SK-N-SH treated with all-trans-retinoic acid at 6 μM for 48 hours (cell line): Measurements from ENCODE around the gene PSPN.

ENCODE experiments used
- ATAC-seq: fragments of 200-7000 bp; cut with Tn5 transposase; 3 replicates; pipeline ENCODE4 v1.9.1; 2020; ENCODE audit warnings: mild to moderate bottlenecking, moderate library complexity
- ARNTL ChIP-seq: fragments of 450-650 bp; formaldehyde crosslinking; IDR thresholded peaks from 2 replicates; pipeline ENCODE4 v1.5.0; 2020; ENCODE audit warnings: low read depth, mild to moderate bottlenecking, moderate library complexity, borderline replicate concordance
- BACH2 ChIP-seq: fragments of 250-450 bp; sonication (Bioruptor Pico); IDR thresholded peaks from 2 replicates; pipeline ENCODE4 v1.9.0; 2021; ENCODE audit warnings: mild to moderate bottlenecking, borderline replicate concordance
- CSDC2 ChIP-seq: fragments of 250-450 bp; sonication (Bioruptor Pico); IDR thresholded peaks from 2 replicates; pipeline ENCODE4 v1.5.0; 2020; ENCODE audit warnings: mild to moderate bottlenecking, moderate library complexity
- ESRRG ChIP-seq: fragments of 250-450 bp; sonication (Bioruptor Pico); IDR thresholded peaks from 2 replicates; pipeline ENCODE4 v1.6.1; 2021; ENCODE audit warnings: mild to moderate bottlenecking
- GLIS3 ChIP-seq: fragments of 250-450 bp; sonication (Bioruptor Pico); IDR thresholded peaks from 2 replicates; pipeline ENCODE4 v1.5.0; 2020; ENCODE audit warnings: mild to moderate bottlenecking, moderate library complexity
- ISL1 ChIP-seq: fragments of 250-450 bp; sonication (Bioruptor Pico); IDR thresholded peaks from 2 replicates; pipeline ENCODE4 v2.1.2; 2022; ENCODE audit warnings: mild to moderate bottlenecking, moderate library complexity
- OSR1 ChIP-seq: fragments of 250-450 bp; sonication (Bioruptor Pico); IDR thresholded peaks from 2 replicates; pipeline ENCODE4 v1.8.0; 2022; ENCODE audit warnings: moderate library complexity, mild to moderate bottlenecking, inconsistent platforms
- SNAI2 ChIP-seq: fragments of 250-450 bp; sonication (Bioruptor Pico); IDR thresholded peaks from 2 replicates; pipeline ENCODE4 v1.5.0; 2020; ENCODE audit warnings: mild to moderate bottlenecking, moderate library complexity
- TCF4 ChIP-seq: fragments of 250-450 bp; sonication (Bioruptor Pico); IDR thresholded peaks from 2 replicates; pipeline ENCODE4 v1.8.0; 2021; ENCODE audit warnings: mild to moderate bottlenecking, moderate library complexity, borderline replicate concordance
- TOX ChIP-seq: fragments of 250-450 bp; sonication (Bioruptor Pico); IDR thresholded peaks from 2 replicates; pipeline ENCODE4 v1.8.0; 2021; ENCODE audit warnings: mild to moderate bottlenecking, moderate library complexity, borderline replicate concordance
- ZC3H10 ChIP-seq: fragments of 250-450 bp; sonication (Bioruptor Pico); IDR thresholded peaks from 2 replicates; pipeline ENCODE4 v1.5.1; 2021; ENCODE audit warnings: mild to moderate bottlenecking, moderate library complexity
- ZFP3 ChIP-seq: fragments of 250-450 bp; sonication (Bioruptor Pico); IDR thresholded peaks from 2 replicates; pipeline ENCODE4 v1.5.0; 2020; ENCODE audit warnings: mild to moderate bottlenecking, moderate library complexity
- ZFP30 ChIP-seq: fragments of 450-650 bp; formaldehyde crosslinking; IDR thresholded peaks from 2 replicates; pipeline ENCODE4 v1.5.0; 2022; ENCODE audit warnings: mild to moderate bottlenecking, moderate library complexity
- ZNF565 ChIP-seq: fragments of 450-650 bp; formaldehyde crosslinking; conservative IDR thresholded peaks from 2 replicates; pipeline ENCODE4 v1.5.0; 2020; ENCODE audit warnings: low read depth, mild to moderate bottlenecking, moderate library complexity
- ZNF70 ChIP-seq: fragments of 450-650 bp; formaldehyde crosslinking; IDR thresholded peaks from 2 replicates; pipeline ENCODE4 v1.5.0; 2020; ENCODE audit warnings: mild to moderate bottlenecking, moderate library complexity
- ZNF8 ChIP-seq: fragments of 450-650 bp; formaldehyde crosslinking; IDR thresholded peaks from 2 replicates; pipeline ENCODE4 v1.5.0; 2020; ENCODE audit warnings: mild to moderate bottlenecking, moderate library complexity
- TF ChIP-seq, protein P1 (sequence below): fragments of 250-450 bp; sonication (Bioruptor Pico); IDR thresholded peaks from 2 replicates; pipeline ENCODE4 v1.8.0; 2020; ENCODE audit warnings: mild to moderate bottlenecking, moderate library complexity, borderline replicate concordance
- TF ChIP-seq, protein P2 (sequence below): fragments of 250-450 bp; sonication (Bioruptor Pico); IDR thresholded peaks from 2 replicates; pipeline ENCODE4 v1.8.0; 2021; ENCODE audit warnings: low read depth, mild to moderate bottlenecking, moderate library complexity, borderline replicate concordance
- TF ChIP-seq, protein P3 (sequence below): fragments of 250-450 bp; sonication (Bioruptor Pico); IDR thresholded peaks from 2 replicates; pipeline ENCODE4 v1.5.0; 2020; ENCODE audit warnings: mild to moderate bottlenecking, moderate library complexity
- TF ChIP-seq, protein P4 (sequence below): fragments of 250-450 bp; sonication (Bioruptor Pico); IDR thresholded peaks from 2 replicates; pipeline ENCODE4 v1.5.1; 2020; ENCODE audit warnings: low read depth, mild to moderate bottlenecking, moderate library complexity
- TF ChIP-seq, protein P5 (sequence below): fragments of 250-450 bp; sonication (Bioruptor Pico); IDR thresholded peaks from 2 replicates; pipeline ENCODE4 v1.5.1; 2021; ENCODE audit warnings: mild to moderate bottlenecking, moderate library complexity

The PSPN gene

DNA sequence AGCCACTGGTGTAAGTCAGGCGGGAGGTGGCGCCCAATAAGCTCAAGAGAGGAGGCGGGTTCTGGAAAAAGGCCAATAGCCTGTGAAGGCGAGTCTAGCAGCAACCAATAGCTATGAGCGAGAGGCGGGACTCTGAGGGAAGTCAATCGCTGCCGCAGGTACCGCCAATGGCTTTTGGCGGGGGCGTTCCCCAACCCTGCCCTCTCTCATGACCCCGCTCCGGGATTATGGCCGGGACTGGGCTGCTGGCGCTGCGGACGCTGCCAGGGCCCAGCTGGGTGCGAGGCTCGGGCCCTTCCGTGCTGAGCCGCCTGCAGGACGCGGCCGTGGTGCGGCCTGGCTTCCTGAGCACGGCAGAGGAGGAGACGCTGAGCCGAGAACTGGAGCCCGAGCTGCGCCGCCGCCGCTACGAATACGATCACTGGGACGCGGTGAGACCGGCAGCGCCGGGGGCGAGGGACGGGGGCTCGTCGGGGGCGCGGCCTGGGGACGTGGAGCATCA lies 3.1 kb downstream of the PSPN start, which contains the start of gene ALKBH7 (continued):
- TF ChIP-seq, protein P1, sequence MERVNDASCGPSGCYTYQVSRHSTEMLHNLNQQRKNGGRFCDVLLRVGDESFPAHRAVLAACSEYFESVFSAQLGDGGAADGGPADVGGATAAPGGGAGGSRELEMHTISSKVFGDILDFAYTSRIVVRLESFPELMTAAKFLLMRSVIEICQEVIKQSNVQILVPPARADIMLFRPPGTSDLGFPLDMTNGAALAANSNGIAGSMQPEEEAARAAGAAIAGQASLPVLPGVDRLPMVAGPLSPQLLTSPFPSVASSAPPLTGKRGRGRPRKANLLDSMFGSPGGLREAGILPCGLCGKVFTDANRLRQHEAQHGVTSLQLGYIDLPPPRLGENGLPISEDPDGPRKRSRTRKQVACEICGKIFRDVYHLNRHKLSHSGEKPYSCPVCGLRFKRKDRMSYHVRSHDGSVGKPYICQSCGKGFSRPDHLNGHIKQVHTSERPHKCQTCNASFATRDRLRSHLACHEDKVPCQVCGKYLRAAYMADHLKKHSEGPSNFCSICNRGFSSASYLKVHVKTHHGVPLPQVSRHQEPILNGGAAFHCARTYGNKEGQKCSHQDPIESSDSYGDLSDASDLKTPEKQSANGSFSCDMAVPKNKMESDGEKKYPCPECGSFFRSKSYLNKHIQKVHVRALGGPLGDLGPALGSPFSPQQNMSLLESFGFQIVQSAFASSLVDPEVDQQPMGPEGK (CRISPR knock-in tag): no peak
- TF ChIP-seq TCF4 (CRISPR knock-in tag) (no peak), OSR1 (CRISPR knock-in tag) (no peak)

DNA sequence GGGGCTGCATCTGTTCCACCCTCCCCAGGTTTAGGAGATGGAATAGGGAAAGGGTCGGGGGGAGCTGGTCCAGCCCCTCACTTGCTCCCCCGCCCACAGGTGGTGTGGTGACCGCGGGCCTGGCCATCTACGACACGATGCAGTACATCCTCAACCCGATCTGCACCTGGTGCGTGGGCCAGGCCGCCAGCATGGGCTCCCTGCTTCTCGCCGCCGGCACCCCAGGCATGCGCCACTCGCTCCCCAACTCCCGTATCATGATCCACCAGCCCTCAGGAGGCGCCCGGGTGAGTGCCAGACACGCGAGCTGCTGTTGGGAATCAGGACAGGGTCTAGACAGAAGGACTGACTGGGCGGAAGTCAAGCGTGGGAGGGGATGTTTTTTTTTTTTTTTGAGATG lies 11.4 kb downstream of the PSPN start:
- no peak for TF ChIP-seq TCF4 (CRISPR knock-in tag)
- TF ChIP-seq, protein P2, sequence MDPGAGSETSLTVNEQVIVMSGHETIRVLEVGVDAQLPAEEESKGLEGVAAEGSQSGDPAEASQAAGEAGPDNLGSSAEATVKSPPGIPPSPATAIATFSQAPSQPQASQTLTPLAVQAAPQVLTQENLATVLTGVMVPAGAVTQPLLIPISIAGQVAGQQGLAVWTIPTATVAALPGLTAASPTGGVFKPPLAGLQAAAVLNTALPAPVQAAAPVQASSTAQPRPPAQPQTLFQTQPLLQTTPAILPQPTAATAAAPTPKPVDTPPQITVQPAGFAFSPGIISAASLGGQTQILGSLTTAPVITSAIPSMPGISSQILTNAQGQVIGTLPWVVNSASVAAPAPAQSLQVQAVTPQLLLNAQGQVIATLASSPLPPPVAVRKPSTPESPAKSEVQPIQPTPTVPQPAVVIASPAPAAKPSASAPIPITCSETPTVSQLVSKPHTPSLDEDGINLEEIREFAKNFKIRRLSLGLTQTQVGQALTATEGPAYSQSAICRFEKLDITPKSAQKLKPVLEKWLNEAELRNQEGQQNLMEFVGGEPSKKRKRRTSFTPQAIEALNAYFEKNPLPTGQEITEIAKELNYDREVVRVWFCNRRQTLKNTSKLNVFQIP (CRISPR knock-in tag): no peak
- TF ChIP-seq, protein P3, sequence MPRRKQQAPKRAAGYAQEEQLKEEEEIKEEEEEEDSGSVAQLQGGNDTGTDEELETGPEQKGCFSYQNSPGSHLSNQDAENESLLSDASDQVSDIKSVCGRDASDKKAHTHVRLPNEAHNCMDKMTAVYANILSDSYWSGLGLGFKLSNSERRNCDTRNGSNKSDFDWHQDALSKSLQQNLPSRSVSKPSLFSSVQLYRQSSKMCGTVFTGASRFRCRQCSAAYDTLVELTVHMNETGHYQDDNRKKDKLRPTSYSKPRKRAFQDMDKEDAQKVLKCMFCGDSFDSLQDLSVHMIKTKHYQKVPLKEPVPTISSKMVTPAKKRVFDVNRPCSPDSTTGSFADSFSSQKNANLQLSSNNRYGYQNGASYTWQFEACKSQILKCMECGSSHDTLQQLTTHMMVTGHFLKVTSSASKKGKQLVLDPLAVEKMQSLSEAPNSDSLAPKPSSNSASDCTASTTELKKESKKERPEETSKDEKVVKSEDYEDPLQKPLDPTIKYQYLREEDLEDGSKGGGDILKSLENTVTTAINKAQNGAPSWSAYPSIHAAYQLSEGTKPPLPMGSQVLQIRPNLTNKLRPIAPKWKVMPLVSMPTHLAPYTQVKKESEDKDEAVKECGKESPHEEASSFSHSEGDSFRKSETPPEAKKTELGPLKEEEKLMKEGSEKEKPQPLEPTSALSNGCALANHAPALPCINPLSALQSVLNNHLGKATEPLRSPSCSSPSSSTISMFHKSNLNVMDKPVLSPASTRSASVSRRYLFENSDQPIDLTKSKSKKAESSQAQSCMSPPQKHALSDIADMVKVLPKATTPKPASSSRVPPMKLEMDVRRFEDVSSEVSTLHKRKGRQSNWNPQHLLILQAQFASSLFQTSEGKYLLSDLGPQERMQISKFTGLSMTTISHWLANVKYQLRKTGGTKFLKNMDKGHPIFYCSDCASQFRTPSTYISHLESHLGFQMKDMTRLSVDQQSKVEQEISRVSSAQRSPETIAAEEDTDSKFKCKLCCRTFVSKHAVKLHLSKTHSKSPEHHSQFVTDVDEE (CRISPR knock-in tag): no peak
- TF ChIP-seq ARNTL (CRISPR knock-in tag): no peak
- TF ChIP-seq CSDC2 (CRISPR knock-in tag): no peak
- no peak for TF ChIP-seq ZFP30 (CRISPR knock-in tag)
- TF ChIP-seq ZFP3 (CRISPR knock-in tag): no peak
- no peak for TF ChIP-seq ZNF8
- TF ChIP-seq TOX (CRISPR knock-in tag): no peak
- no peak for TF ChIP-seq ISL1 (CRISPR knock-in tag)
- TF ChIP-seq OSR1 (CRISPR knock-in tag): no peak
- no peak for TF ChIP-seq GLIS3
- no peak for TF ChIP-seq ESRRG (CRISPR knock-in tag)
- TF ChIP-seq, protein P4, sequence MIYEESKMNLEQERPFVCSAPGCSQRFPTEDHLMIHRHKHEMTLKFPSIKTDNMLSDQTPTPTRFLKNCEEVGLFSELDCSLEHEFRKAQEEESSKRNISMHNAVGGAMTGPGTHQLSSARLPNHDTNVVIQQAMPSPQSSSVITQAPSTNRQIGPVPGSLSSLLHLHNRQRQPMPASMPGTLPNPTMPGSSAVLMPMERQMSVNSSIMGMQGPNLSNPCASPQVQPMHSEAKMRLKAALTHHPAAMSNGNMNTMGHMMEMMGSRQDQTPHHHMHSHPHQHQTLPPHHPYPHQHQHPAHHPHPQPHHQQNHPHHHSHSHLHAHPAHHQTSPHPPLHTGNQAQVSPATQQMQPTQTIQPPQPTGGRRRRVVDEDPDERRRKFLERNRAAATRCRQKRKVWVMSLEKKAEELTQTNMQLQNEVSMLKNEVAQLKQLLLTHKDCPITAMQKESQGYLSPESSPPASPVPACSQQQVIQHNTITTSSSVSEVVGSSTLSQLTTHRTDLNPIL (CRISPR knock-in tag): no peak
- TF ChIP-seq, protein P5, sequence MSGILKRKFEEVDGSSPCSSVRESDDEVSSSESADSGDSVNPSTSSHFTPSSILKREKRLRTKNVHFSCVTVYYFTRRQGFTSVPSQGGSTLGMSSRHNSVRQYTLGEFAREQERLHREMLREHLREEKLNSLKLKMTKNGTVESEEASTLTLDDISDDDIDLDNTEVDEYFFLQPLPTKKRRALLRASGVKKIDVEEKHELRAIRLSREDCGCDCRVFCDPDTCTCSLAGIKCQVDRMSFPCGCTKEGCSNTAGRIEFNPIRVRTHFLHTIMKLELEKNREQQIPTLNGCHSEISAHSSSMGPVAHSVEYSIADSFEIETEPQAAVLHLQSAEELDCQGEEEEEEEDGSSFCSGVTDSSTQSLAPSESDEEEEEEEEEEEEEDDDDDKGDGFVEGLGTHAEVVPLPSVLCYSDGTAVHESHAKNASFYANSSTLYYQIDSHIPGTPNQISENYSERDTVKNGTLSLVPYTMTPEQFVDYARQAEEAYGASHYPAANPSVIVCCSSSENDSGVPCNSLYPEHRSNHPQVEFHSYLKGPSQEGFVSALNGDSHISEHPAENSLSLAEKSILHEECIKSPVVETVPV (CRISPR knock-in tag): no peak
- TF ChIP-seq ZNF565: no peak
- ATAC-seq: no peak

DNA sequence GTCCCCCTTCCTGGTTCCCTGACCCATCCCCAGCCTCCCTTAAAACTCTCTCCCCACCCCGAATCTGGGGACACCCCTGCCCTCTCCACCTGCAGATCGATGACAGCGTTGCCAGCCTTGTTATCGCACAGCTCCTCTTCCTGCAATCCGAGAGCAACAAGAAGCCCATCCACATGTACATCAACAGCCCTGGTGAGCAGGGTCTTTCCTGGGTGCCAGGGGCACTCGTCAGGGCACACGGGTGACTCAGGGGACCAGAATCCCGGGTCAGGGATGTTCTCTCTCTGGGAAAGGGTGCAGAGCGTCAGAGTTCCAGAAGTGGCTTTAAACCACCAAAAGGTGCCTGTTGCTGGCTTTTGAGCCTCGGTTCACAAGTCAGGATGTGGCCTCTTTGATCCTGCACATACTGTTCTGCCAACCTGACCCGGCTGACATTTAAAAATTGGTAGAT lies 13.4 kb downstream of the PSPN start:
- ATAC-seq: no peak; the same call in 2 of the 3 replicates
- TF ChIP-seq BACH2 (CRISPR knock-in tag) (no peak), ZFP30 (CRISPR knock-in tag) (no peak), ZNF70 (no peak), SNAI2 (CRISPR knock-in tag) (no peak), TOX (CRISPR knock-in tag) (no peak), ZC3H10 (no peak), ISL1 (CRISPR knock-in tag) (no peak), OSR1 (CRISPR knock-in tag) (no peak)
- TF ChIP-seq, protein P3 (CRISPR knock-in tag): no peak
- TF ChIP-seq, protein P1 (CRISPR knock-in tag): no peak
- TF ChIP-seq, all 23 proteins: peak for 0
